ENCODE results near the gene GPR42. TPM values are rescaled to one million over a fixed set of nuclear protein-coding genes. Genes with fewer than 3 reads are reported as not detected.

Gene GPR42
- total RNA-seq, 6 experiments from 2014 or later = not detected

DNA sequence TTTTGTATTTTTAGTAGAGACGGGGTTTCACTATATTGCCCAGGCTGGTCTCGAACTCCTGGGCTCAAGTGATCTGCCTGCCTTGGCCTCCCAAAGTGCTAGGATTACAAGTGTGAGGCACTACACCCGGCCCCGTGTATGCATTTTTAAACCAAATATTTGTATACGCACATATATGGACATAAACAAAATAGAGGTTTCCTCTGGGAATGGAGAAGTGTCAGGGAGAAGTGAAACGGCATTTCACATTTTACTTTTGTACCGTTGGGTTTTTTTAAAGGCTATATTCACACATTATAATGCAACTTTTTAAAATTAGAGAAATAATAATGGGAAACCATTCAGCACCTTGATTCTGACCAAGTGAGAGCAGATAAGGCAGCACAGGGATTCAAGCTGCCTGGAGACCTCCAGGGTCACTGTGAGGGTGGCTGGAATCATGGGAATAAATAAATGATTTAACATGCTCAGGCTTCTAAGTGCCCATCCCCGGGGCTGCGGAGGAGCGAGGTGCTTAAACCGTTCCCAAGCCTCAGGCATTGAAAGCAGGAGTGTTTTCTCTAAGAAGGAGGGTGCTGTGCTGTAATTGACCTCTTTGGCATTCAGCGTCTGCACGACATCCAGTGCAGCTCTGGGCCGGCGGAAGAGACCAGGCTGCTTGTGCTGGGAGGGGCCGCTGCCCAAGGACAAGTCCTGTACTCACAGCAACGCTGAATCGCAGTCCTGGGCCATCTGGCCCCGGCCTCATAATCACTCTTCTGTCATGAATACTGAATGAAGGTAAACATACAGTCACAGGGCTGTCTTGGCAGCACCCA lies 24.7 kb downstream of the GPR42 start:
- H3K9me3 ChIP-seq = no peaks in the 10 kb centered on the region
- no peak for TF ChIP-seq POLR2A (IDR thresholded peaks at IDR 0.05)
- TF ChIP-seq, protein P1, sequence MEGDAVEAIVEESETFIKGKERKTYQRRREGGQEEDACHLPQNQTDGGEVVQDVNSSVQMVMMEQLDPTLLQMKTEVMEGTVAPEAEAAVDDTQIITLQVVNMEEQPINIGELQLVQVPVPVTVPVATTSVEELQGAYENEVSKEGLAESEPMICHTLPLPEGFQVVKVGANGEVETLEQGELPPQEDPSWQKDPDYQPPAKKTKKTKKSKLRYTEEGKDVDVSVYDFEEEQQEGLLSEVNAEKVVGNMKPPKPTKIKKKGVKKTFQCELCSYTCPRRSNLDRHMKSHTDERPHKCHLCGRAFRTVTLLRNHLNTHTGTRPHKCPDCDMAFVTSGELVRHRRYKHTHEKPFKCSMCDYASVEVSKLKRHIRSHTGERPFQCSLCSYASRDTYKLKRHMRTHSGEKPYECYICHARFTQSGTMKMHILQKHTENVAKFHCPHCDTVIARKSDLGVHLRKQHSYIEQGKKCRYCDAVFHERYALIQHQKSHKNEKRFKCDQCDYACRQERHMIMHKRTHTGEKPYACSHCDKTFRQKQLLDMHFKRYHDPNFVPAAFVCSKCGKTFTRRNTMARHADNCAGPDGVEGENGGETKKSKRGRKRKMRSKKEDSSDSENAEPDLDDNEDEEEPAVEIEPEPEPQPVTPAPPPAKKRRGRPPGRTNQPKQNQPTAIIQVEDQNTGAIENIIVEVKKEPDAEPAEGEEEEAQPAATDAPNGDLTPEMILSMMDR (IDR thresholded peaks at IDR 0.05) = no peak
- intact Hi-C loops (cut with DNase I) = no loop called here
- H3K27me3 ChIP-seq = no peaks in the 10 kb centered on the region
- no peaks in the 10 kb centered on the region for H3K36me3 ChIP-seq
- no peaks in the 10 kb centered on the region for H3K4me1 ChIP-seq
- WGBS (ENCODE audit: insufficient coverage, low coverage, low lambda C conversion rate, missing lambda C conversion rate) = 50% methylated on average over 5 of the region's 19 CpGs
- DNase-seq (no peak), ATAC-seq (peak; percentile 29 to 47 (median 30))
- H3K27ac ChIP-seq = no peak overlapping the region
- no peak overlapping the region for H3K4me3 ChIP-seq

DNA sequence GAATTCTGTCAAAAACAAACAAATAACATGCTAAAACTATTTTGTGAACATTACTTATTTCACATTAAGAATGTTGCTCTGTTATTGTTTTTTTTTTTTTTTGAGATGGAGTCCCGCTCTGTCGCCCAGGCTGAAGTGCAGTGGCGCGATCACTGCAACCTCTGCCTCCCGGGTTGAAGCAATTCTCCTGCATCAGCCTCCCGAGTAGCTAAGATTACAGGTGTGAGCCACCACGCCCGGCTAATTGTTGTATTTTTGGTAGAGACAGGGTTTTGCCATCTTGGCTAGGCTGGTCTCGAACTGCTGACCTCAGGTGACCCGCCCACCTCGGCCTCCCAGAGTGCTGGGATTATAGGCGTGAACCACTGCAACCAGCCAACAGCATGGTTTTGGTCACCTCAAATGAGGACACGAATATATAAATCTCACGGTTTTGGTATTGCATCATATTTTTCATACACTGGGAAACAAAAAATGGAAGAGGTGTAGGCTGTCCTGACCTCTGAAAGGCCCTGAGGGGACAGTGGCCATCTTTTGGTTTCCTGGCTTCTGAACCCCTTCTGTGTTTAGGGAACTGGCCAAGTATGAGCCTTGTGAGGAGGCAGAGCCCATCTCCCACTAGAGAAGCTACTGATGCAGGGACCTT lies 25.5 kb downstream of the GPR42 start:
- Histone ChIP-seq H3K9me3 (no peaks in the 10 kb centered on the region), H3K4me1 (no peaks in the 10 kb centered on the region), H3K27me3 (no peaks in the 10 kb centered on the region), H3K36me3 (no peaks in the 10 kb centered on the region), H3K4me3 (no peak overlapping the region), H3K27ac (no peak overlapping the region)
- DNase-seq = no peak
- no peak for ATAC-seq
- TF ChIP-seq, protein P1 (IDR thresholded peaks at IDR 0.05) = no peak
- no peak for TF ChIP-seq POLR2A (IDR thresholded peaks at IDR 0.05)
- intact Hi-C loops (cut with DNase I) = no loop called here
- 83% methylated on average over 14 of the region's 14 CpGs for WGBS (ENCODE audit: insufficient coverage, low coverage, low lambda C conversion rate, missing lambda C conversion rate)

DNA sequence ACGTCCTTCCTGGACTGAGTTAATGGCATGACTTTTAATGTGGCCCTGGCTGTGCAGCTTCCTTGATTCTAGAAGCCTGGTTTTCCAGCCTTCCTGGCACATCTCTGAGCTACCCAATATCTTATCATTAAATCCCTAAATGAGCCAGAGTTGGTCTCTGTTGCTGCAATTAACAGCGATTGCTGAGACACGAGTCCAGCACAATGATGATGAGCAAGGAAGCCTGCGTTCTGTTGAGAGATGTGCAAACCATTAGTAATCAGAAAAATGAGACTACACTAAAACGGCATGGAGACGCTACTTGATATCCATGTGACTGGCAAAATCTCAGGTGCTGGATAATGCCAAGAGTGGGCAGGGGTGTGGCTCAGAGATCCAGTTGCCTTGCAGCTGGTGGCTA lies 26.2 kb downstream of the GPR42 start:
- Histone ChIP-seq H3K27me3 (no peaks in the 10 kb centered on the region), H3K4me3 (no peak overlapping the region), H3K4me1 (no peaks in the 10 kb centered on the region), H3K27ac (no peak overlapping the region), H3K9me3 (no peaks in the 10 kb centered on the region), H3K36me3 (no peaks in the 10 kb centered on the region)
- intact Hi-C loops (cut with DNase I) = no loop called here
- ATAC-seq = no peak
- DNase-seq = no peak
- no peak for TF ChIP-seq POLR2A (IDR thresholded peaks at IDR 0.05)
- TF ChIP-seq, protein P1 (IDR thresholded peaks at IDR 0.05) = no peak
- WGBS (ENCODE audit: insufficient coverage, low coverage, low lambda C conversion rate, missing lambda C conversion rate) = 79% methylated on average over 4 of the region's 6 CpGs

DNA sequence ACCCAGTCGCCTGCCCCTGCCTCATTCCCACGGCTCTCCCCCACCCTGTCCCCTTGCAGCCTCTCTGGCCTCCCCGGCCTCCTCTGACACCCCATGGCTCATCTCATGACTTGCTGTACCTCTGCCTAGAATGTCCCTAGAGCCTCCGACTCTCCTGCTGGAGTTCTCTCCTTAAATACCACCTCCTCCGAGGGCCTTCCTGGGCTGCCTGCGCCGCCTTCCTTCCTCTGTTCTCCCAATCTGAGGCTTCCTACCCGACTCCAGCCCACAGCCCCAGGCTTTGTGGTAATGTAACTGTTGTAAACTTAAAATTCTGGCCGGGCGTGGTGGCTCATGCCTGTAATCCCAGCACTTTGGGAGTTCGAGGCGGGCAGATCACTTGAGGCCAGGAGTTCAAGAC lies 27.7 kb downstream of the GPR42 start:
- 71% methylated on average over 10 of the region's 12 CpGs for WGBS (ENCODE audit: insufficient coverage, low coverage, low lambda C conversion rate, missing lambda C conversion rate)

More for the DNA sequence above, 27.7 kb downstream of the GPR42 start:
- H3K27me3 ChIP-seq = no peaks in the 10 kb centered on the region
- H3K36me3 ChIP-seq = no peaks in the 10 kb centered on the region
- TF ChIP-seq, protein P1 (IDR thresholded peaks at IDR 0.05) = no peak
- no peak for TF ChIP-seq POLR2A (IDR thresholded peaks at IDR 0.05)
- no peak for DNase-seq
- H3K4me1 ChIP-seq = no peaks in the 10 kb centered on the region
- intact Hi-C loops (cut with DNase I) = no loop called here
- H3K9me3 ChIP-seq = no peaks in the 10 kb centered on the region
- no peak for ATAC-seq
- no peak overlapping the region for H3K4me3 ChIP-seq
- no peak overlapping the region for H3K27ac ChIP-seq
